Measurements from ENCODE around the gene GRN.
A peak's percentile ranks its signal among the peaks of the same experiment; 100 is the strongest.

The GRN gene

DNA sequence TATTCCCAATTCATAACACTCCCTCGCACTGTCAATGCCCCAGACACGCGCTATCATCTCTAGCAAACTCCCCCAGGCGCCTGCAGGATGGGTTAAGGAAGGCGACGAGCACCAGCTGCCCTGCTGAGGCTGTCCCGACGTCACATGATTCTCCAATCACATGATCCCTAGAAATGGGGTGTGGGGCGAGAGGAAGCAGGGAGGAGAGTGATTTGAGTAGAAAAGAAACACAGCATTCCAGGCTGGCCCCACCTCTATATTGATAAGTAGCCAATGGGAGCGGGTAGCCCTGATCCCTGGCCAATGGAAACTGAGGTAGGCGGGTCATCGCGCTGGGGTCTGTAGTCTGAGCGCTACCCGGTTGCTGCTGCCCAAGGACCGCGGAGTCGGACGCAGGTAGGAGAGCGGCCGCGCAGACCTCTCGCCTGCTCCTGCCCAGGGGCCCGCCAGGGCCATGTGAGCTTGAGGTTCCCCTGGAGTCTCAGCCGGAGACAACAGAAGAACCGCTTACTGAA lies at the start of gene GRN:
TSS of gene GRN (plus strand) at position 364 of the 515 bp plus-strand sequence. CDS start 3,863 bp downstream, outside the sequence.
- peak; percentile 98 for FAIRE-seq

DNA sequence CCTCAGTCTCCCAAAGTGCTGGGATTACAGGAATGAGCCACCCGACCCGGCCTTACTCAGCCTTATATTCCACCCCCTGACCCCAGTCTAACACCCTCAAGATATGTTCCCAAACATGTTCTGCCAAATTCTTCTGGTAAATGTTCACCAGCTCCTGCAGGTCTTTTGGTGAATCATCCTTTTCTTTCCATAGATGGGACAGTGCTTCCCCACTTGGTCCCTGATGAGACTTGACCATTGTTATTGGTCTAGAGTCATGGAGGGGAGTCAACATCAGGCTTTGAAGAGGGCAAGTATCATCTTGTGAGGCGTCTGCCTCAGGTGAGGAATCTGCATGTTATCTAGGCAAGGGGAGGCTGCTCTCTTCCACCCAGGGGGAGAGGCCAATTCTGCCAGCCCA lies 47.1 kb upstream of the GRN start:
- FAIRE-seq: no peak

DNA sequence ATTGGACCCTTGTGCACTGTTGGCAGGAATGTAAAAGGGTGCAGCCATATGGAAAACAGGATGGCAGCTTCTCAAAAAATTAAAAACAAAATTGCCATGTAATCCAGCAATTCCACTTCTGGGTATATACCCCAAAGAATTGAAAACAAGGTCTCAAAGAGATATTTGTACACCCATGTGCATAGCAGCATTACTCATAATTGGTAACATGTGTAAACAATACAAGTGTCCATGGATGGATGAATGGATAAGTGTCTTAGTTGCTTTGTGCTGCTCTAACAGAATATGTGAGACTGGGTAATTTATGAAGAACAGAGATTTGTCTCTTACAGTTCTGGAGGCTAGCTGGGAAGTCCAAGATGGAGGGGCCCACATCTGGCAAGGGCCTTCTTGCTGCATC lies 40.5 kb upstream of the GRN start:
- FAIRE-seq: no peak

- no peak for FAIRE-seq
Observed at GRCh38 chr17:44307387-44308186, 37.5 kb upstream of the GRN start.

DNA sequence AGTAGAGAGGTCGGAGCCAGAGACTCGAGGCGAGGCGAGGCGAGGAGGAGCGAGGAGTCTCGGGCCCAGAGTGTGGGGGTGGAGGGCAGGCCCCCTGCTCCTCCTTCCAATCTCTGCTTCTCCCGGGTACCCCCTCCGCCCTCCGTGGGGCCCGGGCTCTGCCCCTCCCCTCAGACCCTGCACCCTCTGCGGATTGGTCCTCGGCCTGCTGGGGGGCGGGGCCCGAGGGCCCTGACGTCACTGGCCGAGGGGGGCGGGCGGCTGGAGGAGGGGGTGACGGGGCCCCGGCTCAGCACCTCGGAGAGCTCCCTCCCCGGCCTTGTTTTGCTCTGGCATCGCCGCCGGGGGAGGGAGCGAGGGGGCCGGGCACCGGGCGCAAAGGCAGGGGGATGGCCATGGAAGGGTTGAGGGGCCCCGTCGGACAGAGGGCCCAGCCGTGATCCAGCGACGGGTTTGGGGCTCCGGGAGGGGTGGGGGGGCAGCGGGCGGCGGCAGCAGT lies 36.7 kb upstream of the GRN start, which contains the start of gene RUNDC3A:
TSS of gene RUNDC3A (plus strand) at position 282 of the 499 bp plus-strand sequence. CDS start 232 bp downstream, outside the sequence.
- FAIRE-seq: peak; percentile 71

- FAIRE-seq: no peak
Observed at GRCh38 chr17:44308865-44309264, 36.2 kb upstream of the GRN start.

GRCh38 chr17:44309472-44309871 lies 35.6 kb upstream of the GRN start:
- FAIRE-seq: no peak

DNA sequence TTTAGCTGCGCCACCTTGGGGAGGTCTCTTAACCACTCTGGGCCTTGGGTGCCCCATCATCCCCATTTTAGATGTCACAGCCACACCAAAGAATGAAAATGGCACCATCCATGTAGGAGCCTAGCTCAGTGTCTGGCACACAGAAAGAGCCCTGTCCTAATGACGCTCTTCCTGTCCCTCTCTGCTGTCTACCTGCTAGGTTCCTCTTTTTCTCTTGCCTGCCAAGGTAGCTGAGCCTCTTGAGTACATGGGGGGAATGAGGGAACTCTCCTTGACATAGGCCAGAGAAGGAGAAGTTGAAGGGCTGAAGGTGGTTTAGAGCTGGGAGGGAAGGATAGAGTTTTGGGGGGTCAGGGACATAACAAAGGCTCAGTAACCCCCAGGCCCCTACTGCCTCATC lies 34.9 kb upstream of the GRN start:
- FAIRE-seq: no peak

DNA sequence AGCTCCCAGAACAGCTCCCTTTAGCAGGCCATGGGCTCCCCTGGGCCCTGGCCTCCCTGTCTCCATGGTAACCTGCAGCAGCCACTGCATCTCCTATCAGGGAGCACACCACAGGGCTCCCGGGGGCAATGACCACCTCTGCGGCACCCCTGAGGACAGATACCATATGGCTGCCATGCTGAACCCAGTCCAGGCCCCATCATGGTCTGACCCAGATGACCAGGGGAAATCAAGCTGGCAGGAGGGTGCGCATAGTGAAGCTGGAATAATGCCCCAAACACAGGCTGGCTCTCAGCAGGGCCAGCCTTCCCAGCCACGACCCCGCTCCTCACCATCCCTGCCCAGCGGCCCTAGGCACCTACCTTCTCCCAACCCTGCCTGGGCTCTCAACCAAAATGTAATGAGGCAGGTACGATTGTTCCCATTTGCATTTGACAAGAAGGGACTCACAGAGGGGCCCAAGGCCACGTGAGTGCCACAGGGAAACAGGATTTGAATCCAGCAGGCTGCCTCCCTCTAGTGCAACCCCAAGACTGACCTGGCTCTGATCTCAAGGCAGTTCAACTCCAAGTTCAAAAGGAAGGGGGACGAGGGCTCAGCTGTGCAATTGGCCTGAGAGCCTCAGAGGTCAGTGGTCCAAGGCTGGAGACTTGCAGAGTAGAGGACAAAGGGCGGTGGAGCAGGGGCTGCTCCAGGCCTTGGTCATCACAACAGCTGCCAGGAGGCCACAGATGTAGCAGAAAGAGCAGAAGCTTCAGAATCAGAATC lies 34.3 kb upstream of the GRN start:
- no peak for FAIRE-seq

- no peak for FAIRE-seq
Observed at GRCh38 chr17:44311562-44312181, 33.4 kb upstream of the GRN start.

- no peak for FAIRE-seq
Observed at GRCh38 chr17:44312396-44313104, 32.6 kb upstream of the GRN start.

DNA sequence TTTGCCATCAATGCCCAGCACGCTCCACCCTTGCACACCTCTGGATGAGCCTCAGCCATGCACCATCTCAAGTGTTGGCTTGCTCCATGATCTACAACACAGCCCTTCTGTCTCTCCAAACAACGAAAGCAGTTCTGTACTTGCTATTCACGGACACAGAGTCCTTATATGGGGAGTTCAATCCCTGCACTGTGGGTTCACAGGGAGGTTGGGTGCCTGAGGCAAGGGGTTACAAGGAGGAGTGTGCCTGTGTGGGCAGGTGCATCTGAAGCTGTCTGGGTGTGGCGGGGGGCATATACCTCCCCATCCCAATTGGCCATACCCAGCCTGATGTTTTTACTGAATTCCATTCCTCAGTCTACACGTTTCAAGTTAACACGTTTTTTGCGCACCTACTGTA lies 31.1 kb upstream of the GRN start:
- FAIRE-seq: no peak

DNA sequence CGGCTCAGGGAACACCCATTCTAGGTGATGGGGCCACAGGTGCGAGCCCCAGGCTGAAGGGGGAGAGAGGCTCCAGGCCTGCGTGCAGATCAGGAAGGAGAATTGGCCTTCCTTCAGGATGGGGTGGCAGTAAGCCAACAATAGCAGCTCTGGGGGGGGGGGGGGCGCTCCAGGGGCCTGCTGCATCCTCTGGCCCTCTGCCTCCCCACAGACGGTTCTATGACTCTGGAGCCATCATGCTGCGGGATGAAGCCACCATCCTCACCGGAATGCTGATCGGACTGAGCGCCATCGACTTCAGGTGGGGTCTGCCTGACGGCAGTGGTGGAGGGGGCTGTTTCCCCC lies 30.6 kb upstream of the GRN start:
- FAIRE-seq: no peak

DNA sequence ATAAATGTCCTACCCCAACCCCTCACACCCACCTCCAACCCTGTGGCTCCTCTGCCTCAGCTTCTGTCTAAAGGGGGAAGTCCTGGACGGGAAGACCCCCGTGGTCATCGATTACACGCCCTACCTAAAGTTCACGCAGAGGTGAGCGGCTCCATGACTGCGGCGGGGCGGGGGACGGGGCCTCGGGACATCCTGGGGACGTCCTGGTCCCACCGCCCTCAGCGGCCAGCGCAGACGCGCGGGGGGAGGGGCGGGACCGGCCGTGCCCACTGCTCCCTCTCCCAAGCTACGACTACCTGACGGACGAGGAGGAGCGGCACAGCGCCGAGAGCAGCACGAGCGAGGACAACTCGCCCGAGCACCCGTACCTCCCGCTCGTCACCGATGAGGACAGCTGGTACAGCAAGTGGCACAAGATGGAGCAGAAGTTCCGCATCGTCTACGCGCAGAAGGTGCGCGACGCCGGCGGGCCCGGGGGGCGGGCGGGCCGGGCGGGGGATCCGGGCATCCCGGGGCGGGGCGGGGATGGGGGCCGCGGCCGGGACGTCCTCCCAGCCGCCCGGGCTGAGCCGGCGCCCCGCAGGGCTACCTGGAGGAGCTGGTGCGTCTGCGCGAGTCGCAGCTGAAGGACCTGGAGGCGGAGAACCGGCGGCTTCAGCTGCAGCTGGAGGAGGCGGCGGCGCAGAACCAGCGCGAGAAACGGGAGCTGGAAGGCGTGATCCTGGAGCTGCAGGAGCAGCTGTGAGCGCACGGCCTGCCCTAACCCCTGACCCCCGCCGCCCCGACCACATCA lies 30.0 kb upstream of the GRN start:
- FAIRE-seq: no peak

GRCh38 chr17:44315760-44316731 lies 29.1 kb upstream of the GRN start:
- FAIRE-seq: no peak

DNA sequence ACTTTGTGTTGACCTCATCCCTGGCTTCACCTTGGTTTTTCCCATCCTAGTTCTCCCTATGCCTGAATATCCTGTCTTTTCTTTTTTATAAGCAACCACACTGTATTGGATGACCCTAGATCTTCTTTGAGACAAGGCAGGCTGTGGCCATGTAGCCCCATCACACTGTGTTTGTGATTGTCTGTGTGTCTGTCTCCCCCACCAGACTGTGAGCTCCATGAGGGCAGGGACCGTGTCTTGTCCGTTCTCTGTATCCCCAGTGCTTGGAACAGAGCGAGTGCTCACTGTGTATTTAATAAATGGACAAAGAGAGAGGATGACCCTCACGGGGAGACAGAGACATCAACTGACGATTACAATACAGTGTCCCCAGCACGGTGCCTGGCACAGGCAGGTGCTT lies 27.6 kb upstream of the GRN start:
- FAIRE-seq: no peak

DNA sequence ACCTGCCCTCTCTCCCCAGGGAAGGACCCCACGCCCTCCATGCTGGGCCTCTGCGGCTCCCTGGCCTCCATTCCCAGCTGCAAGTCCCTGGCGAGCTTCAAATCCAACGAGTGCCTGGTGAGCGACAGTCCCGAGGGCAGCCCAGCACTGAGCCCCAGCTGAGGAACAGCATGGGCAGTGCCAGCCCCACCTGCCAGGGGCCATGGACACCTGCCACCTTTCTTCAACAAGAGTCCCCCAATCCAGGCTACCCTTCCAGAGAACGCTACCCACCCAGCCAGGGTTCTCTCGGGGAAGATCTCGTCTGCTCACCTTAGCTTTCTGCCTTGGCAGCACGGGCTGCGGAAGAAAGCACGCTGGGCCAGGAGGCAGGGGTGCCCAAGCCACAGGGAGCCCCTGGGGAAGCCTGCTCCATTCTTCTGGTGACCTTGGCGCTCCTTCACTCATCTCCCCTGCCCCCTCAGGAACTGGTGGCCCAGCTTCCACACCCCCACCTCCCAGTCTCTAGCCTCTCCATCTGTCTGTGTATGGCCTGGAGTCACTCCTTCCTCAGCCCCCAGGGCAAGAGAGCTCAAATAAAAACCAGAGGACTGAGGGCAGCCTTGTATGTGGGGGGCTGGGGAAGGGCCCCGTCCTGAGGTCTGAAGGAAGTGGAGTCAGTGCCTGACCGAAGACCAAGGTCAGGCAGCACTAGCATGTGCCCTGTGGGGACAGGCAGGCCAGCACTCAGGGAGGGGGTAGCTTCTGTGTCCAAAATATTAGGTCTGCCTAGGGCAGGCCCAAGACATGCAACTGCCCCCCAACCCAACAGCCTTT lies 26.8 kb upstream of the GRN start:
- FAIRE-seq: no peak

- FAIRE-seq: no peak
Observed at GRCh38 chr17:44320066-44320465, 25.0 kb upstream of the GRN start.

DNA sequence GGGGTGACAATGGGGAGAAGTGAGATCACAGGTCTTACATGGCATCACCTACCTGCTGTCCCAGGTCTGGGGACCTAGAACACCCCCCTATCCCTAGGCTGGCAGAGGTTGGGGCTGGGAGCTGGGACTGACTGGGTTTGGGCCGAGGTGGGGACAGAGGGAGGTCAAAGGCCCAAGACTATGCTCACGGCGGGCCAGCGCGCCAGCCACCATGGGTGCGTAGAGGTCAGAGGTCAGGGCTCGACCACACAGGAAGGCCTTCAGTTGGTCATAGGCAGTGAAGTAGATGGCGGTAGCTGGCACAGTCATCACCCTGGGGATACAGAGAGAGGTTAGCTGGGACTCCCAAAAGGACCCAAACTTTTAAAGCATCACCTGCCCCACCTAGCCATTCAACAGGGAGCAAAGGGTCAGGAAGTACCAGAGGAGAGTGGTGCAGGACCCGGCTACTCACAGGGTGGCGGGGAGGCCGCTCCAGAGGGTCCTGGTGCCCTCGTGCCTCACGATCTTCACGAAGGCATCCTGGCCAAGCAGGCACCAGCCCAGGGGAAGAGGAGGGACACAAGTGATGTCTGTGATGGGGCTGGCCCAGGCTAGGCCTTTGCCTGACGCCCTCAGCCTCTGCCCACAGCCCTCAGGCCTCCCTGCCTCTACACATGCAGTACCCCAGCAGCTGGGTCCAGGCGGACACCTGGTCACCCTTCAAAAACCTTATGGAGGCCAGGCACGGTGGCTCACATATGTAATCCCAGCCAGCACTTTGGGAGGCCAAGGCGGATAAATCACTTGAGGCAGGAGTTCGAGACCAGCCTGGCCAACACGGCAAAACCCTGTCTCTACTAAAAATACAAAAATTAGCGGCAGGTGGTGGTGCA lies 23.6 kb upstream of the GRN start:
- FAIRE-seq: no peak

All from G401.6 (cell line).